Measurements from ENCODE around the gene SCEL. TPM values are rescaled to one million over a fixed set of nuclear protein-coding genes. Genes with fewer than 3 reads are reported as not detected.
"Not testable (repeated sequence)": the region's sequence is repeated elsewhere in the genome, so short reads cannot be mapped to it uniquely, and the experiment has no call there.

The SCEL gene
- total RNA-seq, 1 donor from 2014 or later, result not detected

GRCh38 chr13:77662301-77662700, 126.8 kb downstream of the SCEL start:
- H3K9me3 Mint-ChIP-seq; DNase-seq (ENCODE audit: low spot score); H3K4me3 Mint-ChIP-seq; H3K36me3 Mint-ChIP-seq (ENCODE audit: low read depth); intact Hi-C loops (cut with micrococcal nuclease); H3K4me1 Mint-ChIP-seq (ENCODE audit: low read depth); H3K27ac Mint-ChIP-seq; H3K27me3 Mint-ChIP-seq (ENCODE audit: insufficient read depth): not testable (repeated sequence)

GRCh38 chr13:77662831-77663230, 127.3 kb downstream of the SCEL start:
- H3K27ac Mint-ChIP-seq; intact Hi-C loops (cut with micrococcal nuclease); H3K4me1 Mint-ChIP-seq (ENCODE audit: low read depth); H3K9me3 Mint-ChIP-seq; H3K4me3 Mint-ChIP-seq; H3K36me3 Mint-ChIP-seq (ENCODE audit: low read depth); DNase-seq (ENCODE audit: low spot score); H3K27me3 Mint-ChIP-seq (ENCODE audit: insufficient read depth): not testable (repeated sequence)

- peaks cover 3% of the 10 kb centered on the region for H3K9me3 Mint-ChIP-seq
- no peak overlapping the region for H3K27ac Mint-ChIP-seq
- intact Hi-C loops (cut with micrococcal nuclease), result no loop called here
- no peaks in the 10 kb centered on the region for H3K4me1 Mint-ChIP-seq (ENCODE audit: low read depth)
- H3K36me3 Mint-ChIP-seq (ENCODE audit: low read depth), result no peaks in the 10 kb centered on the region
- DNase-seq (ENCODE audit: low spot score), result no peak
- peaks cover 16% of the 10 kb centered on the region for H3K27me3 Mint-ChIP-seq (ENCODE audit: insufficient read depth)
- no peak overlapping the region for H3K4me3 Mint-ChIP-seq
Measured at GRCh38 chr13:77674852-77675251, 139.3 kb downstream of the SCEL start.

- Mint-ChIP-seq H3K27ac (no peak overlapping the region), H3K27me3 (ENCODE audit: insufficient read depth) (peaks cover 20% of the 10 kb centered on the region), H3K4me1 (ENCODE audit: low read depth) (no peaks in the 10 kb centered on the region), H3K9me3 (no peaks in the 10 kb centered on the region), H3K36me3 (ENCODE audit: low read depth) (no peaks in the 10 kb centered on the region), H3K4me3 (no peak overlapping the region)
- intact Hi-C loops (cut with micrococcal nuclease), result no loop called here
- DNase-seq (ENCODE audit: low spot score), result no peak
Measured at GRCh38 chr13:77678691-77679235, 143.3 kb downstream of the SCEL start.

- Mint-ChIP-seq H3K9me3 (no peaks in the 10 kb centered on the region), H3K4me3 (no peak overlapping the region), H3K4me1 (ENCODE audit: low read depth) (no peaks in the 10 kb centered on the region), H3K36me3 (ENCODE audit: low read depth) (no peaks in the 10 kb centered on the region), H3K27me3 (ENCODE audit: insufficient read depth) (peaks cover 28% of the 10 kb centered on the region), H3K27ac (no peak overlapping the region)
- no peak for DNase-seq (ENCODE audit: low spot score)
- intact Hi-C loops (cut with micrococcal nuclease), result no loop called here
Measured at GRCh38 chr13:77687799-77688198, 152.3 kb downstream of the SCEL start.

- no peak for DNase-seq (ENCODE audit: low spot score)
- H3K4me1 Mint-ChIP-seq (ENCODE audit: low read depth), result peaks cover 16% of the 10 kb centered on the region
- no peaks in the 10 kb centered on the region for H3K9me3 Mint-ChIP-seq
- H3K27me3 Mint-ChIP-seq (ENCODE audit: insufficient read depth), result peaks cover 42% of the 10 kb centered on the region
- no peak overlapping the region for H3K27ac Mint-ChIP-seq
- no peak overlapping the region for H3K4me3 Mint-ChIP-seq
- no peaks in the 10 kb centered on the region for H3K36me3 Mint-ChIP-seq (ENCODE audit: low read depth)
- intact Hi-C loops (cut with micrococcal nuclease), result no loop called here
Measured at GRCh38 chr13:77691871-77692270, 156.4 kb downstream of the SCEL start.

GRCh38 chr13:77692746-77693448, 157.4 kb downstream of the SCEL start:
- intact Hi-C loops (cut with micrococcal nuclease), result no loop called here
- H3K4me3 Mint-ChIP-seq, result no peak overlapping the region

GRCh38 chr13:77693449-77693940, 158.0 kb downstream of the SCEL start:
- H3K27ac Mint-ChIP-seq, result no peak overlapping the region
- H3K36me3 Mint-ChIP-seq (ENCODE audit: low read depth), result no peaks in the 10 kb centered on the region
- no peak overlapping the region for H3K4me3 Mint-ChIP-seq
- peaks cover 20% of the 10 kb centered on the region for H3K4me1 Mint-ChIP-seq (ENCODE audit: low read depth)
- H3K27me3 Mint-ChIP-seq (ENCODE audit: insufficient read depth), result peaks cover 40% of the 10 kb centered on the region
- intact Hi-C loops (cut with micrococcal nuclease), result no loop called here
- H3K9me3 Mint-ChIP-seq, result no peaks in the 10 kb centered on the region
- no peak for DNase-seq (ENCODE audit: low spot score)

More at GRCh38 chr13:77692746-77693448, 157.4 kb downstream of the SCEL start:
- Mint-ChIP-seq H3K36me3 (ENCODE audit: low read depth) (no peaks in the 10 kb centered on the region), H3K4me1 (ENCODE audit: low read depth) (peaks cover 20% of the 10 kb centered on the region), H3K27me3 (ENCODE audit: insufficient read depth) (peaks cover 41% of the 10 kb centered on the region), H3K9me3 (no peaks in the 10 kb centered on the region), H3K27ac (no peak overlapping the region)
- no peak for DNase-seq (ENCODE audit: low spot score)

Other genes with a start within 250 kb of the SCEL start
- 96.4 and 101 TPM in 2 replicates for gene MYCBP2, start 208.6 kb upstream of the SCEL start, total RNA-seq
- gene SLAIN1, start 162.0 kb downstream of the SCEL start, total RNA-seq, result 36.3 and 43.3 TPM in 2 replicates

All from activated T-helper 1 cell treated with anti-CD3 and anti-CD28 coated beads, Interleukin-12 subunit alpha, Interleukin-12 subunit beta, Interleukin-2, Interleukin-4 antibody, amounts not matched to agents 30 ng/mL and 10 ng/mL and 1 ng/mL, durations not matched to agents 14 hours and 24 hours and 36 hours (primary cell).